Activated CD4-positive, alpha-beta T cell treated with anti-CD3 and anti-CD28 coated beads for 1 hour (primary cell): ENCODE data around the gene CEP170B.
"Not testable (repeated sequence)": the region's sequence is repeated elsewhere in the genome, so short reads cannot be mapped to it uniquely, and the experiment has no call there.

Experiments
- DNase-seq: peaks from one replicate; pipeline ENCODE4 v3.0.0-alpha.2; 2020

The CEP170B gene

DNA sequence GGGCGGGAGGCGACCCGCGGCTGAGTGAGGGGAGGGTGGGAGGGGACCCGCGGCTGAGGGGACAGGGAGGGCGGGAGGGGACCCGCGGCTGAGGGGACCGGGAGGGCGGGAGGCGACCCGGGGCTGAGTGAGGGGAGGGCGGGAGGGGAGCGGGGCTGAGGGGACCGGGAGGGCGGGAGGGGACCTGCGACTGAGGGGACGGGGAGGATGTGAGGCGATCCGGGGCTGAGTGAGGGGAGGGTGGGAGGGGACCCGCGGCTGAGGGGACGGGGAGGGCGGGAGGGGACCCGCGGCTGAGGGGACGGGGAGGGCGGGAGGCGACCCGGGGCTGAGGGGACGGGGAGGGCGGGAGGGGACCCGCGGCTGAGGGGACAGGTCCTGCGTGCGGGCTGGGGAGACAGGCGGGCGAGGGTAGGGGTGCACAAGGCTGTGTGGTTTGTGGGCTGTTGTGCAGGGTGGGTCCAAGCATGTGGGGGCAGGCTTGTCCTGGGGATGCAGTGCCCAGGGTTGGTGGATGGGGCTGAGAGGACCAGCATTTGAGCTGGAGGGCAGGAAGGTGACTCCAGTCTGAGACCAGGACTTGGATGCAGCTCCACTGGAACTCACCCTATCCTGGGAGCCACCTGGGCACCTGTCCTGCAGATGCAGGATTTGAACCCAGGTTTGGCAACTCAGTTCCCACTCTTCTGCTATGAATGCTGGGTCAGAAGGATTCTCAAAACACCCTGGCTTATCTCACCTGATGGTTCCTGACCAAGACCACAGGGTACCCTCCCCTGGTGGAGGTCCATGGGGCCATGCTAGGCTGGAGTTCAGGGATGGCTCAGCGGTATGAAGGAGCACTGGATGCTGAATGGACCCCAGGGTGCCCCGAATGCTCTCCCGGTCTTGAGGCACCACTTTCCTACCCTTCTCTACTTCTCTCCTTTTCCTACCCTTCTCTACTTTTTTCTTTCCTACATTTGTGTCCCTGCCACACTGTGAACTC, 69.0 kb downstream of the CEP170B start:
- DNase-seq, result no peak

DNA sequence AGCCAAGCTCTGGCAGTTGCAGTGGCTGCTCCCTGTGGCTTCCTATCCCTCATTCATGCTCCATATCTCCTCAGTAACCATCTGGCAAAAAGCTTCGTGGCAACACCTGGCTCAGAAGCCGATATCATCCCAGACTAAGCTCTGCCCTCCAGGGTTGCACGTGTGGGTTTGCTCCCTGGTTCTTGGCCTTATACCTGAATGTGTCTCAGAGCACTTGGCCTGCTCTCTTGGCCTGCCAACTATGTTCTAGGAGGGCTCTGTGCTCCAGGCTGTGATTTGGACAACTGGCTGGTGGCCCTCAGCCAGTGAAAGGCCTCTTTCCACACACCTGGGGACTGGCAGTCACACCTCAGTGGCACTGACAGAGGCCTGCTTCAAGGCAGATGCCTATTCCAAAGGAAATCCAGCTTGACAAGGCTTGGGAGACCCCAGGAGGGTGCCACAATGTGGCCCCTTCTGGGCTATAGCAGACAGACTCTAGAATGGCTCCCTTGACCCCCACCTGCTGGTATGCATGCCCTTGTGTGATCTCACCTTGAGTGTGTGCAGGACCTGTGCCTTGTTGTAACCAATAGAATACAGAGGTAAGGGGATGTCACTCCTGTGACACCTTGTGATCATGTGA, 70.1 kb downstream of the CEP170B start:
- DNase-seq, result no peak

DNA sequence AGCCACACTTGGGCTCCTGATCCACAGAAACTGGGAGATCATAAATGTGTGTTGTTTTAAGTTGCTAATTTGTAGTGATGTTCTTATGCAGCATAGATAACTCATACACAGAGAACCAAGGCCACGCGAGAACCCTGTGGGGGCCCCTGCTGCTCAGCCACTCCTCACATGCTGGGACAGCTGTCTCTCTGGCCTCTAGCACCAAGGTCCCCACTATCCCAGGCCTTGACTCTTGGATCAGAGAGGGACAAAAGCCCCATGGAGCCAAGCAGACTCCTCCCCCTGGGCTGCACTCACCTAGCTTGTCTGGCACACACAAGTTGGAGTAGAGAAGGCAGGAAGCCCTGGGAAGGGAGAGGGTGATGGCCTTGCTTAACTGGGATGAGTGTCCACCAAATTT, 70.9 kb downstream of the CEP170B start:
- no peak for DNase-seq

DNA sequence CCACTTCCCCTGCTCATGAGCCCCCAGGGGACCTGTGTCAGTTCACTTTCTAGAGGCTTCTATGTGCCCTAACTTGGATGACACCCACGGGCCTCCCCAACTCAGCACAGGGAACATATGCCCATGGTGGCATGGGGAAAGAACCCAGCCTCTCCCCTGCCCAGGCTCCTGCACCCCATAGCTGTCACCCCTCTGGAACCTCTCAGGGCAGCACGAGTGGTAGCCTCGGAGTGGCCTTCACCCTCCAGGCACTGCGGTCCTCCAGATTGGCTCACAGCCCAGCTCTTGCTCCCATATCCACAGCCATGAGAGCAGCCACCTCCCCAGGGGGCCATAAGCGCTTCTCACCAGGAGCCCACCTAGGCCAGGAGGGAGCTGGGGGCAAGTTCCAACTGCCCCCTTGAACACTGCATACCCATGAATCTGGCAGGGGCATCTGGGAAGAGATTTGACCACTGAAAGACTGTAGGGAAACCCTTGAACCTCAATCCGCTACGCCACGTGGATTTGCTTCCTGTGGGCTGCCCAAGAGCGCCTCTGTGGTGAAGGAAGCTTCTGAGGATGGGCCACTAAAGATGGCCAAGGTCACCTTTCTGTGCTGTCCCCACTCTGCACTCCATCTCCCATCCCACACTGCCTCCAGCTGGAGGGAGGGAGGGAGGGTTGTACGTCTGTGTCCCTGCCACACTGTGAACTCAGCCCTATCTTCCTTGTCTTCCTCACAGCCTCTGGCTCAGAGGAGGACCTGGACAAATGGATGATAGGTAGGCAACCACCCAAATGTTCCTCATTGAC, 71.5 kb downstream of the CEP170B start:
- DNase-seq, result no peak

DNA sequence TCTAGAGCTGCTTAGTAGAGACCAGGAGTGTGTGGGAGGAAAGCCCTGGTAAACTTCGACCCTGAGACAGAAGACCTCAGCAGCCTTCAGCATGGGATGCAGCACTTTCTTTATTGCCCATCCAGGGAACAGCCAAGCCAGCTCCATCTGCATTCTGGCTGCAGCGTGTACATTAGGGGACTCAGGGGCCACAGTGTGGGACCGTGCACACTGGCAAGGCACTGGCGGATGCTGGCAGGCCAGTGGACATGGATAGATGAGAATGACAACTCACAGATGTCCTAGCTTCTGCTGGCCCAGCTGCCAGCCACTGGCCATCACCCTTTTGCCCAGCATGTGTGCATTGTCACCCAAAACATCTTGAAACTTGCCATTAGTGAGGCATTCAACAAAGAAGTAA, 72.1 kb downstream of the CEP170B start:
- no peak for DNase-seq

DNA sequence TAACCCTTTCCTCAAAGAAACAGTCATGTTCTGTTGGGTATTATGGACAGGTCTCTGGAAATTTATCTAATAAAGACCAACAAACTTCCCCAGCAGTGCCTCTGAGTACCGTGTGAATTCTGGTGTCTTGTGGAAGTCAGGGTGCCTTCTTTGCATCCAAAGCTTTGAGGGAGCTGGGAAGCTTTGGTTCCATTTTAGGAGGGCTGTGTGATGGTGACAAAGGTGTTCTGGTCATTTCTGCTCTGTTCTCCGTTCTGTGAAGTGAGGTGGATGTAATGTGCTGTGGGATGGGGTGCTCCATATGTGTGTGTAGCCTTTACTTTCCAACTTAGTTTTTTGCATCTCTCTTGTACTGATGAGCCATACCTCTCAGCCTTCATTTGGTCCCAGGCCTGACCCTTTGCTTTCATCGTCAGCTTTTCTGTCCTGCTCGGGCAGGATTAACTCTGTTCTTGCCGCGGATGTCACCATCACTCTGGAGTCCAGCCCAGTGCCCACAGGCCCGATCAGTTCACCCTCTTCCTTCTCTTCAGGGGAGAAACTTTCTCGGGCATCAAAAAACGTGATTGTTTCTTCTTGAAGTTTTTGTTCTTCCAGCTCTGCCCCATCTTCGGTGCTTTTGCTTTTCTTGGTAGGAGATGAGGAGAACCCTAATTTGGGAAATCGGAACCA, 72.8 kb downstream of the CEP170B start:
- no peak for DNase-seq

DNA sequence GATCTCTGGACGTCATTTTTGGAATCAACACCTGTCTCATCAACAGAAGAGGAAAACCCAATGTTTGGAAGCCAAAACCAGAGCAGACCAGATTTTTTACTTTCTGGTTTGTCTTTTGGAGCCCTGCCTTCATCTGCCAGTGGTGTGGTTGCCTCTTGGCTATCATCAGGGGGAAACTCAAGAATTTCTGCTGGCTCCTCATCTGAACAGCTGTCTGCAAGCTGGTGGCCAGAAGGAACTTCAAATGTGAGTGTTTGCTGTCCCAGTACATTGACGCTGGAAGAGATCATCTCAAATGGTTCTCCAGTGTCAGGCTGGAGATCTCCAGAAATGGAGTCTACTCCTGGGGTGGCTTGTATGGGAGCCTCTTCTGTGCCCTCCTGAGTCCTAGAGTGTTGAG, 73.4 kb downstream of the CEP170B start:
- no peak for DNase-seq

DNA sequence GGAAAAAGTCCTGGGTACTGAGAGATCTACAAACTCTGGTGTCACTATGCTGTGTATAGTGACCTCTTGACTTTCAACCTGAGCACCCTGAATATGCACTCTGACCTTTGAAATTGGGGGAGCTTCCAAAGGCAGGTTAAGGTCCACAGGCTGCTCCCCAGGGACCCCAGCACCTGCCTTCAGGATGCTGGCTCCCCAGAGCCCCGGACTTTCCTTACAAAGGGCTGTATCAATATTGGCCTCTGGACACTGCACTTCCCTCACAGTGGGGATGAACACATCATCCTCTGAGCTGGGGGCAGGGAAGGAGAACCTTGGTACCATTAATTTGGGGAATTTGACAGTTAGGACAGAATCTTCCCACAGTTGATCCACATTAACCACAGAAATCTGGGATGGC, 73.9 kb downstream of the CEP170B start:
- no peak for DNase-seq

DNA sequence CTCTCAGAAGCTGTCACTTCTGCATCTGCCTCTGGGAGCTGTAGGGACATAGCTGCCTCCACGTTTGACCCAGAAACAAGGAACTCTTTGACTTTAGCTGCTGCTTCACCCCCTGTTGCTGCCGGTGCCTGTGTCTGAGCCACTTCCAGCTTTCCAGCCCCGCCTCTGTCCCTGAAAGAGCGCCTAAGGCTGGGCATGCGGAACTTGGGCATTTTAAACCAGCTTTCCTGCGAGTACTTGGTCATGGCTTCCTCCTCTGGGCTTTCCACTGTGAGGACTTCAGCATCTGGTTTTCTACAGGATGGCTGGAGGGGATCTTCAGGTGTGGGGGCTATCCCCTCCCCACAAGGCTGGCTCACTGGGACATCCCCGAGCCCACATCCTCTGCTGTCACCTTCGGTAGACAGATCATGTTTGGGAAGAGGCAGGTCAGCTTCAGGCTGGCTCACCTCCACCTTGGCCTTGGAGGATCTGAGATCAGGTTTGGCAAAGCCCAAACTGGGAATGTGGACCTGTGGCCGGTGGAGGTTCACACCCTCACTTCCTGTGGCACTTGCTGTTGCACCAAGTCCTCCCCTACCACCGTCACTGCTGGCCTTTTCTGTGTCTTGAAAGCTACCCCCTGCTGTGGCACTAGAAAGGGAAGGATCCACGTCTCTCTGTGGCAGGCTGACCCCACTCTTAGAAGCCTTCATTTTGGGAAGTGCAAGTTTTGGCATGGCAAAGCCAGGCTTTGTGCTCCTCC, 74.8 kb downstream of the CEP170B start:
- no peak for DNase-seq

DNA sequence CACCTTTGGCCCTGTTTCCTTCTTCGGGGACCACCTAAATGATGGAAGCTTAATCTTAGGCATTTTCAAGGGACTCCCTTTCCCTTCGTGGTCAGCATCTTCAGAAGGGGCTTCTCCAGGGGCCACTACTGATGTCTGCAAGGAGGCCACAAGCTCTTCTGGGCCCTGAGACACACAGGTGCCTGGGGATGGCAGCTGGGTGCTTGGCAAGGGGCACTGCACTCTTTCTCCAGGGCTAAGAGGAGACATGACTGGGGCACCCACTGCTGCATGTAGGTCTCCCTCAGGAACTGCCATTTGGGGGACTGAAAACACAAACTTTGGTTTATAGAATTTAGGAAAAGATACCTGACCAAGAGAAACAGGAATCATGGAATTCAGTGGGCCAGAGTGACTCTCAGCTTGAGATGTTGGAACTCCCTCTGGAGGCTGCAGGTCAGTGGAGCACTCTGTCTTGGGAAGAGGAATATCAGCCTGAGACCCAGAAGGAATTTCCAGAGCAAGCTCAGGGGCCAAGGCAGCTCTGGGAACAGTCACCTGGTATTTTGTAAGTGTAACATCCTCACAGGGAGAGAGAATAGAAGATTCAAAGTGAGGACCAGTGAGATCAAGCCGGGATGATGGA, 75.6 kb downstream of the CEP170B start:
- DNase-seq, result no peak

DNA sequence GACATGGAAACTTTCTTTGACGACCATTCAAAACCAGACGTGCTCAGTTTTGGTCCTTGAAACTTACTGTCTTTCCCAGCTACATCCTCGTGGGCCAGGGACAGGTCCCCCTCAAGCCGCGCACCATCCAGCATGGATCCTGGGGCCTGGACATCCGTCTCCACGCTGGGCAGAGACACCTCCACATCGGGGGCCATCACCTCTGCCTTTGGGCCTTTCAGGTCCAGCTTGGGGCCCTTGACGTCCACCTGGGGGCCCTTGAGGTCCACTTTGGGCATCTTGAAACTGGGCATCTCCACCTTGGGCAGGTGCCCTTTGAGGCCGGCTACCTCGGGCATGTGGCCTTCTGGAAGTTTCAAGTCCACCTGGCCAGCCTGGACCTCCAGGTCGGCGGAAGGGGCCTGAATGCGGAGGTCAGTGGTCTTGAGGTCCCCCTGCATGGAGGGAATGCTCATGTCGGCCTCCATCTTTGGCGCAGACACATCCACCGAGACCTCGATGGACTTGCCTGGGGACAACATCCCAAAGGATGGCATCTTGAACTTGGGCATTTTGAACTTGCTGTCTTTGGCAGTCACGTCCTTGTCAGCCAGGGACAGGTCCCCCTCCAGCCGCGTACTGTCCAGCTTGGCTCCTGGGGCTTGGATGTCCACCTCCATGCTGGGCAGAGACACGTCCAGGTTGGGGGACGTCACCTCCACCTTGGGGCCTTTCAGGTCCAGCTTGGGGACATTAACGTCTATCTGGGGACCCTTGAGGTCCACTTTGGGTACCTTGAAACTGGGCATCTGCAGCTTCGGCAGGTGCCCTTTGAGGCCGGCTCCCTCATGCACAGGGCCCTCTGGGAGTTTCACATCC, 76.7 kb downstream of the CEP170B start:
- DNase-seq, result no peak

DNA sequence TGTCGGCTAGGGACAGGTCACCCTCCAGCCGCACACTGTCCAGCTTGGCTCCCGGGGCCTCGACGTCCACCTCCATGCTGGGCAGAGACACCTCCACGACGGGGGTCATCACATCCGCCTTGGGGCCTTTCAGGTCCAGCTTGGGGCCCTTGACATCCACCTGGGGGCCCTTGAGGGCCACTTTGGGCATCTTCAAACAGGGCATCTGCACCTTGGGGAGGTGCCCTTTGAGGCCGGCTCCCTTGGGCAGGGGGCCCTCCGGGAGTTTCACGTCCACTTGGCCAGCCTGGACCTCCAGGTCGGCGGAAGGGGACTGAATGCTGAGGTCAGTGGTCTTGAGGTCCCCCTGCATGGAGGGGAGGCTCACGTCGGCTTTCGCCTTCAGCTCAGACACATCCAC, 77.5 kb downstream of the CEP170B start:
- DNase-seq, result no peak

DNA sequence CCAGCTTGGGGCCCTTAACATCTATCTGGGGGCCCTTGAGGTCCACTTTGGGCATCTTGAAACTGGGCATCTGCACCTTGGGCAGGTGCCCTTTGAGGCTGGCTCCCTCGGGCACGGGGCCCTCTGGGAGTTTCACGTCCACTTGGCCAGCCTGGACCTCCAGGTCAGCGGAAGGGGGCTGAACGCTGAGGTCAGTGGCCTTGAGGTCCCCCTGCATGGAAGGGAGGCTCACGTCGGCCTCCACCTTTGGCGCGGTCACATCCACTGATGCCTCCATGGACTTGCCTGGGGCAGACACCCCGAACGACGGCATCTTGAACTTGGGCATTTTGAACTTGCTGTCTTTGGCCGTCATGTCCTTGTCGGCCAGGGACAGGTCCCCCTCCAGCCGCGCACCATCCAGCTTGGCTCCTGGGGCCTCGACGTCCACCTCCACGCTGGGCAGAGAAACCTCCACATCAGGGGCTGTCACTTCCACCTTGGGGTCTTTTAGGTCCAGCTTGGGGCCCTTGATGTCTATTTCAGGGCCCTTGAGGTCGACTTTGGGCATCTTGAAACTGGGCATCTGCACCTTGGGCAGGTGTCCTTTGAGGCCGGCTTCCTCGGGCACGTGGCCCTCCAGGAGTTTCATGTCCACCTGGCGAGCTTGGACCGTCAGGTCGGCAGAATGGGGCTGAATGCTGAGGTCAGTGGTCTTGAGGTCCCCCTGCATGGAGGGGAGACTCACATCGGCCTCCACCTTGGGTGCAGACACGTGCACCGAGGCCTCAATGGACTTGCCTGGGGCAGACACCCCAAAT, 78.3 kb downstream of the CEP170B start:
- not testable (repeated sequence) for DNase-seq

DNA sequence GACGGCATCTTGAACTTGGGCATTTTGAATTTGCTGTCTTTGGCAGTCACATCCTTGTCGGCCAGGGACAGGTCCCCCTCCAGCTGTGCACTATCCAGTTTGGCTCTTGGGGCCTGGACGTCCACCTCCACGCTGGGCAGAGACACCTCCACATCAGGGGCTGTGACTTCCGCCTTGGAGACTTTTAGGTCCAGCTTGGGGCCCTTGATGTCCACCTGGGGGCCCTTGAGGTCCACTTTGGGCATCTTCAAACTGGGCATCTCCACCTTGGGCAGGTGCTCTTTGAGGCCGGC, 78.9 kb downstream of the CEP170B start:
- not testable (repeated sequence) for DNase-seq

DNA sequence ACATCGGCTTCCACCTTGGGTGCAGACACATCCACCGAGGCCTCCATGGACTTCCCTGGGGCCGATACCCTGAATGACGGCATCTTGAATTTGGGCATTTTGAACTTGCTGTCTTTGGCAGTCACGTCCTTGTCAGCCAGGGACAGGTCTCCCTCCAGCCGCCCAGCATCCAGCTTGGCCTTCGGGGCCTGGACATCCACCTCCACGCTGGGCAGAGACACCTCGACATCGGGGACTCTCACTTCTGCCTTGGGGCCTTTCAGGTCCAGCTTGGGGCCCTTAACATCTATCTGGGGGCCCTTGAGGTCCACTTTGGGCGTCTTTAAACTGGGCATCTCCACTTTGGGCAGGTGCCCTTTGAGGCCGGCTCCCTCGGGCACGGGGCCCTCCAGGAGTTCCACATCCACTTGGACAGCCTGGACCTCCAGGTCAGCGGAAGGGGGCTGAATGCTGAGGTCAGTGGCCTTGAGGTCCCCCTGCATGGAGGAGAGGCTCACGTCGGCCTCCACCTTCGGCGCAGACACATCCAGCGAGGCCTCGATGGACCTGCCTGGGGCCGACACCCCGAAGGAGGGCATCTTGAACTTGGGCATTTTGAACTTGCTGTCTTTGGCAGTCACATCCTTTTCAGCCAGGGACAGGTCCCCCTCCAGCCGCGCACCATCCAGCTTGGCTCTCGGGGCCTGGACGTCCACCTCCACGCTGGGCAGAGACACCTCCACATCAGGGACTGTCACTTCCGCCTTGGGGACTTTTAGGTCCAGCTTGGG, 79.6 kb downstream of the CEP170B start:
- not testable (repeated sequence) for DNase-seq

DNA sequence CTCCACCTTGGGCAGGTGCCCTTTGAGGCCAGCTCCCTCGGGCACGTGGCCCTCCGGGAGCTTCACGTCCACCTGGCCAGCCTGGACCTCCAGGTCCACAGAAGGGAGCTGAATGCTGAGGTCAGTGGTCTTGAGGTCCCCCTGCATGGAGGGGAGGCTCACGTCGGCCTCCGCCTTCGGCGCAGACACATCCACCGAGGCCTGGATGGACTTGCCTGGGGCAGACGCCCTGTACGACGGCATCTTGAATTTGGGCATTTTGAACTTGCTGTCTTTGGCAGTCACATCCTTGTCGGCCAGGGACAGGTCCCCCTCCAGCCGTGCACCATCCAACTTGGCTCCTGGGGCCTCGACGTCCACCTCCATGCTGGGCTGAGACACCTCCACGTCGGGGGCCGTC, 80.2 kb downstream of the CEP170B start:
- not testable (repeated sequence) for DNase-seq
